ENCODE results near the gene STYK1.

The STYK1 gene

GRCh38 chr12:10641735-10642500 lies 31.9 kb downstream of the STYK1 start:
- no peak for TF ChIP-seq CTCF (conservative IDR thresholded peaks at IDR 0.05; ENCODE audit: low read depth, low read length)
- no peak overlapping the region for H3K4me3 ChIP-seq (ENCODE audit: low read depth, low read length)
- peak; percentile 71 for DNase-seq (ENCODE audit: low read depth)

GRCh38 chr12:10638728-10639127 lies 35.1 kb downstream of the STYK1 start:
- H3K4me3 ChIP-seq (ENCODE audit: low read depth, low read length): no peak overlapping the region
- DNase-seq (ENCODE audit: low read depth): no peak
- TF ChIP-seq CTCF (conservative IDR thresholded peaks at IDR 0.05; ENCODE audit: low read depth, low read length): no peak

GRCh38 chr12:10636611-10637010 lies 37.2 kb downstream of the STYK1 start:
- no peak overlapping the region for H3K4me3 ChIP-seq (ENCODE audit: low read depth, low read length)
- no peak for TF ChIP-seq CTCF (conservative IDR thresholded peaks at IDR 0.05; ENCODE audit: low read depth, low read length)
- DNase-seq (ENCODE audit: low read depth): no peak

- DNase-seq (ENCODE audit: low read depth): no peak
- no peak overlapping the region for H3K4me3 ChIP-seq (ENCODE audit: low read depth, low read length)
- no peak for TF ChIP-seq CTCF (conservative IDR thresholded peaks at IDR 0.05; ENCODE audit: low read depth, low read length)
Observed at GRCh38 chr12:10636124-10636523, 37.7 kb downstream of the STYK1 start.

GRCh38 chr12:10635306-10635705 lies 38.5 kb downstream of the STYK1 start:
- H3K4me3 ChIP-seq (ENCODE audit: low read depth, low read length): no peak overlapping the region
- no peak for DNase-seq (ENCODE audit: low read depth)
- no peak for TF ChIP-seq CTCF (conservative IDR thresholded peaks at IDR 0.05; ENCODE audit: low read depth, low read length)

GRCh38 chr12:10634427-10634826 lies 39.4 kb downstream of the STYK1 start:
- DNase-seq (ENCODE audit: low read depth): peak; percentile 58
- no peak overlapping the region for H3K4me3 ChIP-seq (ENCODE audit: low read depth, low read length)
- no peak for TF ChIP-seq CTCF (conservative IDR thresholded peaks at IDR 0.05; ENCODE audit: low read depth, low read length)

GRCh38 chr12:10633541-10633940 lies 40.3 kb downstream of the STYK1 start:
- H3K4me3 ChIP-seq (ENCODE audit: low read depth, low read length): no peak overlapping the region
- DNase-seq (ENCODE audit: low read depth): no peak
- TF ChIP-seq CTCF (conservative IDR thresholded peaks at IDR 0.05; ENCODE audit: low read depth, low read length): no peak

All from choroid plexus epithelial cell (primary cell).